ENCODE results near the gene CADM4.

CADM4 gene

DNA sequence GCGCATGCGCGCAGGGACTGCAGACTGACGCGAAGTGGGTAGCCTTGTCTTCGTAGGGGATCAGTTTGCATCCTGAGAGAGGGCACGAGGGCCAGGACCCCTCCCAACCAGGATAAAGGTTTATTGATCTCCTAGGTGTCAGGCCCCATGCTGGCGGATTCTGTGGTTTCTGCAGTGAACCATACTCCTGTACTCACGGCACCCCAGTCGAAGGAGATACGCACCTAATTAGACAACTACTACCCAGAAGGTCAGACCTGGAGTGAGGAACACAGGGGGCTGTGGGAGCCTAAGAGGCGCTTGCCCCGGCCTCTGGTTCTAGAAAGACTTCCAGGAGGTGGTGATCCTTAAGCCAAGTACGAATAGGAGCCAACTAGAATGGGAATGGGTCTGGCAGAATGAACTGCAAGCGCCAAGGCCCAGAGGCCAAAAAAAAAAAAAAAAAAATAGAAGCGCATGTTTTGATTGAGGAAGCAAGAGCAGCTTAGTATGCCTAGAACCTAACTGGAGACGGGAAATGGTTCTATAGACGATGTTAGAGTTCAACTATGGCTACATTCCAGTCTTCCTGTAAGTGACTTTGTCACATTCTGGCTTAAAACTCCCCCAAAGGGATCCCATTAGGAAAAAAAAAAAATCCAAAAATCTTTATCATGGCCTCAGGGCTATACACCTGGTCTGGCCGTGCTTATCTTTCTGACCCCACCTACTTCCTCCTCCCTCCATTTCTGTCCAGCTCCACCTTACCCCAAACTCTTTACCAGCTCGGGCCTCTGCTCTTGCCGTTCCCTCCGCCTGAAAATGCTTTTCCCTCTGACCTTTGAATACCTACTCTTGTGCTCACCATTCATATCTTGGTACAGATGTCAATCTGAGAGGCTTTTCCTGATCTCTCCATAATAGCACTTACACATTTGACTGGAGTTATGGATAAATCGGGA is 19.3 kb downstream of the CADM4 start:
- ChIA-PET CTCF (interaction anchor here (0.7 kb wide), 1 partner anchor 65 kb away, joined by 3 read pairs; no protein-coding TSS in a partner anchor), POLR2A (interaction anchor here (0.6 kb wide), 1 partner anchor 1973 kb away, joined by 3 read pairs; no protein-coding TSS in a partner anchor)
- TF ChIP-seq CTCF (IDR thresholded peaks at IDR 0.05; ENCODE audit: control extremely low read depth, extremely low read depth, low read depth, missing control alignments), result no peak
- DNase-seq (ENCODE audit: extremely low spot score), result no peak

DNA sequence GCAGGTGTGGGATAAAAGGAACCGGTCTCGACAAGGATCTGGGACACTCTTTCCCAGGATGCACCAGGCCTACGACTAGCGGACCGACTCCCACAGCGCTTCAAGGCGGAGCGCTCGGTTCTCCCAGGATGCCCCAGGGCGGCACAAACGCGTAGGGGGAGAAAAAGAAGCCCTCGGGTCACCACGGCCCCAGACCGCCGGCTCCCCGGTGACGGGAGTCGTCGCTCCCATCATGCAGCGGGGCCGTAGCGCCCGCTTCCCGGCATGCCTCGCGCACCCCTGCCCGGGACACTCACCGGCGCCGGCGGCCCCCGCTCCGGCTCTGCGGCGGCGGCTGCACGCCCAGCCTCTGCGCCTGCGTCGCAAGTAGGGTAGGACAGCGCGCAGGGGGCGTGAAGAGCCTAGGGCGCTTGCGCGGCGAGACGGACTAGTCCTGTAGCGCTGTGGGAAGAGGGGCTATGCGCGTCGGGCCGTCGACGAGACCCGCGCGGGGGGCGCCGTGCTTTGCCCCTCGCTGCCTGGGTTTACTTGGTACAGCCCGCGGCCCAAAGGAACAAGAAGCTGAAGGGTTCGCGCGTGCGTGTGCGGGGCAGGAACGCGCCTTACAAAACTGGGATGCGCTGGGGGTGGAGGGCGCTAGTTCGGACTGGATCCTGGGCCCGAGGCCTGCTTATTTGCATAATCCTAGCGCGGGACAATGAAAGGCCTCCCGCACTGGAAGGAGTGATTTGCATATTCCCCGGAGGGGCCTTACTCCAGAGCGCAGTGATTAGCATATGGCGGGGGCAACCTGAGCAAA is 20.2 kb downstream of the CADM4 start, which contains the start of gene ZNF428:
Gene ZNF428 (minus strand): TSS at position 368 of the 799 bp plus-strand sequence. CDS start 5,325 bp downstream, outside the sequence.
- DNase-seq (ENCODE audit: extremely low spot score), result peak; percentile 93
- CTCF ChIA-PET, result interaction anchor here (0.7 kb wide), 1 partner anchor 64 kb away, joined by 3 read pairs; no protein-coding TSS in a partner anchor
- POLR2A ChIA-PET, result no interaction called here
- TF ChIP-seq CTCF (IDR thresholded peaks at IDR 0.05; ENCODE audit: control extremely low read depth, extremely low read depth, low read depth, missing control alignments), result no peak

- TF ChIP-seq CTCF (IDR thresholded peaks at IDR 0.05; ENCODE audit: control extremely low read depth, extremely low read depth, low read depth, missing control alignments), result no peak
- ChIA-PET CTCF (interaction anchor here (0.7 to 2.1 kb wide), 2 partner anchors 34 to 64 kb away, joined by 3 to 4 read pairs; no protein-coding TSS in a partner anchor), POLR2A (no interaction called here)
- DNase-seq (ENCODE audit: extremely low spot score), result peak; percentile 74
These were observed 20.8 kb downstream of the CADM4 start for GRCh38 chr19:43618921-43619261.

GRCh38 chr19:43616954-43617353 is 22.7 kb downstream of the CADM4 start:
- ChIA-PET CTCF (interaction anchor here (1.0 to 2.1 kb wide), 4 partner anchors 11 to 81 kb away, joined by 3 to 4 read pairs (median 4); no protein-coding TSS in a partner anchor), POLR2A (no interaction called here)
- no peak for DNase-seq (ENCODE audit: extremely low spot score)
- TF ChIP-seq CTCF (IDR thresholded peaks at IDR 0.05; ENCODE audit: control extremely low read depth, extremely low read depth, low read depth, missing control alignments), result no peak

GRCh38 chr19:43616306-43616705 is 23.3 kb downstream of the CADM4 start:
- CTCF ChIA-PET, result interaction anchor here (1.2 kb wide), 1 partner anchor 61 kb away, joined by 6 read pairs; no protein-coding TSS in a partner anchor
- DNase-seq (ENCODE audit: extremely low spot score), result no peak
- POLR2A ChIA-PET, result no interaction called here
- no peak for TF ChIP-seq CTCF (IDR thresholded peaks at IDR 0.05; ENCODE audit: control extremely low read depth, extremely low read depth, low read depth, missing control alignments)

DNA sequence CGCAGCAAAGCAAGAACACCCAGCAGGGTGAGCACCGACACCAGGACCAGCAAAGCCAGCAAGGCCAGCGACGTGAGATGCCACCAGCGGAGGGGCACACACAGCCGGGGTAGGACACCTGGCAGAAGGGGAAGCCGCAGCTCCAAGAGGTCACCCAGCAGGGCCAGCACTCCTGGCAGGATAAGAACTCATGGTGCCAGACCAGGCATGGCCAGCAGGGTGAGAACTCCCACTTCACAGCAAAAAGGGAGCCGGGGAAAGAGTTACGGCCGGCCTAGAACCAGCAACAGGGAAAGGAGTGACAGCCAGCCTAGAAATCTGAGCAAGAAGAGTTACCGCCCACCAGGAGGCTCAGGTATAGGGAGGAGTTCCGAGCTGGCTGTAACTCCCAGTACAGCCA is 27.3 kb downstream of the CADM4 start:
- POLR2A ChIA-PET, result no interaction called here
- CTCF ChIA-PET, result no interaction called here
- DNase-seq (ENCODE audit: extremely low spot score), result no peak
- TF ChIP-seq CTCF (IDR thresholded peaks at IDR 0.05; ENCODE audit: control extremely low read depth, extremely low read depth, low read depth, missing control alignments), result no peak

Data from GM10248 (cell line).